GM15510 (cell line): ENCODE measurements around the gene COA5.

Experiments
- POLR2A ChIP-seq: IDR thresholded peaks from 3 replicates; pipeline ENCODE4 v1.6.1; 2011; ENCODE audit warnings: borderline replicate concordance; ENCODE audit not compliant: insufficient read length; ENCODE audit errors: extremely low read depth

The COA5 gene

GRCh38 chr2:98554116-98554861 lies 54.0 kb downstream of the COA5 start:
- no peak for TF ChIP-seq POLR2A

GRCh38 chr2:98552499-98553179 lies 55.7 kb downstream of the COA5 start:
- no peak for TF ChIP-seq POLR2A

DNA sequence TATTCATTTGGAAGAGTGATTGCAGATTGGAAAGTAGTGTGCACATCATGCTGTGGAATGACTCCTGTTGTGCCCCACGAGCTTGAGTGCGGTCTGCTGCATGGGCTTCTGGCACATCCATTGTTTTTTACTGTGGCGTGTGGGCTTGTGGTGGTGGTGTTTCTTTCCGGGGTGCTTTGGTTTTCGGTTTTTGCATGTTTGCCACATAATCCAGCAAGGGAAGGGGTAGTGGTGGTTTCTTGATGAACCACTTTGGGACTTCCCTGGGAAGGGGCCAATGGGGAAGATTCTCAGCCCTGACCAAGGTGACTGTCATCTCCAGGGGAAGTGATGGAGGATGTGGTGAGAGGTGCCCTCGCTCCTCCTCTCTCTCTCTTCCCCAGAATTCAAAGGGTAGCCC lies 57.0 kb downstream of the COA5 start:
- TF ChIP-seq POLR2A: no peak

DNA sequence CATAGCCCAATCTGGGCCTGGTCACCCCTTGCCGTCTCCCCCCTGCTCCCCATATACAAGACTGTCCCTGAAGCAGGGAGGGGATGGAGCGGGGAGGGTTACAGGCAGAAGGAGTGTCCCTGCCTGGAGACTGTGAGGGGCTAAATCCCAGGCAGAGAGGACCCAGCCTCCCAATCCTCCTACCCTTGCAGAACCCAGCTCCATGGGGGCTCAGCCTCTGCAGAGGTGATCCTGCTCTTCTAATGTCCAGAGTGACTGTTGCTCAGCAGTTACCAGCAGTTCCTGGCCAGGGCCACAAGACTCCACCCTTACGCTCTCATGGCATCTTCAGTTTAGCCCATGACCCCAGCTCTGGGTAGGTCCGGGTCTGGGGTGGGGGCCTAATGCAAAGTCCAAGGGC lies 58.1 kb downstream of the COA5 start:
- no peak for TF ChIP-seq POLR2A
